ENCODE results near the gene INTS11. TPM values are rescaled to one million over a fixed set of nuclear protein-coding genes. Genes with fewer than 3 reads are reported as not detected.

Gene INTS11
- total RNA-seq, 1 donor from 2014 or later: 49.6 TPM

- DNase-seq (ENCODE audit: low read depth in 2 of 2): no peak
These were observed 19.5 kb upstream of the INTS11 start for GRCh38 chr1:1343811-1344421.

GRCh38 chr1:1342584-1343115, 18.2 kb upstream of the INTS11 start:
- DNase-seq (ENCODE audit: low read depth in 2 of 2): no peak

- no peak for DNase-seq (ENCODE audit: low read depth in 2 of 2)
These were observed 17.7 kb upstream of the INTS11 start for GRCh38 chr1:1342061-1342562.

GRCh38 chr1:1341549-1342021, 17.1 kb upstream of the INTS11 start:
- no peak for DNase-seq (ENCODE audit: low read depth in 2 of 2)

- no peak for DNase-seq (ENCODE audit: low read depth in 2 of 2)
These were observed 16.5 kb upstream of the INTS11 start for GRCh38 chr1:1340791-1341548.

GRCh38 chr1:1340185-1340584, 15.7 kb upstream of the INTS11 start:
- no peak for DNase-seq (ENCODE audit: low read depth in 2 of 2)

- no peak for DNase-seq (ENCODE audit: low read depth in 2 of 2)
These were observed 13.8 kb upstream of the INTS11 start for GRCh38 chr1:1338278-1338677.

- no peak for DNase-seq (ENCODE audit: low read depth in 2 of 2)
These were observed 13.3 kb upstream of the INTS11 start for GRCh38 chr1:1337793-1338147.

GRCh38 chr1:1336931-1337792, 12.7 kb upstream of the INTS11 start:
- no peak for DNase-seq (ENCODE audit: low read depth in 2 of 2)

GRCh38 chr1:1336446-1336845, 12.0 kb upstream of the INTS11 start:
- DNase-seq (ENCODE audit: low read depth in 2 of 2): no peak

GRCh38 chr1:1335792-1336248, 11.4 kb upstream of the INTS11 start:
- no peak for DNase-seq (ENCODE audit: low read depth in 2 of 2)

GRCh38 chr1:1335283-1335682, 10.8 kb upstream of the INTS11 start:
- DNase-seq (ENCODE audit: low read depth in 2 of 2): no peak

- DNase-seq (ENCODE audit: low read depth in 2 of 2): no peak
These were observed 10.4 kb upstream of the INTS11 start for GRCh38 chr1:1334835-1335234.

- DNase-seq (ENCODE audit: low read depth in 2 of 2): no peak
These were observed 9.2 kb upstream of the INTS11 start for GRCh38 chr1:1333551-1334241.

- DNase-seq (ENCODE audit: low read depth in 2 of 2): no peak
These were observed 8.5 kb upstream of the INTS11 start for GRCh38 chr1:1332774-1333480.

GRCh38 chr1:1332031-1332755, 7.7 kb upstream of the INTS11 start:
- DNase-seq (ENCODE audit: low read depth in 2 of 2): no peak

GRCh38 chr1:1331068-1331965, 6.9 kb upstream of the INTS11 start, which contains the start of gene TAS1R3:
Gene TAS1R3, plus strand, starts transcription at chr1:1331280. Its CDS starts 66 bp downstream, at chr1:1331346.
- DNase-seq (ENCODE audit: low read depth in 2 of 2): no peak

GRCh38 chr1:1330366-1331067, 6.1 kb upstream of the INTS11 start:
- no peak for DNase-seq (ENCODE audit: low read depth in 2 of 2)

All from dermis microvascular lymphatic vessel endothelial cell (primary cell).